ENCODE data around the gene FBXO38.
A peak's percentile ranks its signal among the peaks of the same experiment; 100 is the strongest.

The FBXO38 gene, protein sequence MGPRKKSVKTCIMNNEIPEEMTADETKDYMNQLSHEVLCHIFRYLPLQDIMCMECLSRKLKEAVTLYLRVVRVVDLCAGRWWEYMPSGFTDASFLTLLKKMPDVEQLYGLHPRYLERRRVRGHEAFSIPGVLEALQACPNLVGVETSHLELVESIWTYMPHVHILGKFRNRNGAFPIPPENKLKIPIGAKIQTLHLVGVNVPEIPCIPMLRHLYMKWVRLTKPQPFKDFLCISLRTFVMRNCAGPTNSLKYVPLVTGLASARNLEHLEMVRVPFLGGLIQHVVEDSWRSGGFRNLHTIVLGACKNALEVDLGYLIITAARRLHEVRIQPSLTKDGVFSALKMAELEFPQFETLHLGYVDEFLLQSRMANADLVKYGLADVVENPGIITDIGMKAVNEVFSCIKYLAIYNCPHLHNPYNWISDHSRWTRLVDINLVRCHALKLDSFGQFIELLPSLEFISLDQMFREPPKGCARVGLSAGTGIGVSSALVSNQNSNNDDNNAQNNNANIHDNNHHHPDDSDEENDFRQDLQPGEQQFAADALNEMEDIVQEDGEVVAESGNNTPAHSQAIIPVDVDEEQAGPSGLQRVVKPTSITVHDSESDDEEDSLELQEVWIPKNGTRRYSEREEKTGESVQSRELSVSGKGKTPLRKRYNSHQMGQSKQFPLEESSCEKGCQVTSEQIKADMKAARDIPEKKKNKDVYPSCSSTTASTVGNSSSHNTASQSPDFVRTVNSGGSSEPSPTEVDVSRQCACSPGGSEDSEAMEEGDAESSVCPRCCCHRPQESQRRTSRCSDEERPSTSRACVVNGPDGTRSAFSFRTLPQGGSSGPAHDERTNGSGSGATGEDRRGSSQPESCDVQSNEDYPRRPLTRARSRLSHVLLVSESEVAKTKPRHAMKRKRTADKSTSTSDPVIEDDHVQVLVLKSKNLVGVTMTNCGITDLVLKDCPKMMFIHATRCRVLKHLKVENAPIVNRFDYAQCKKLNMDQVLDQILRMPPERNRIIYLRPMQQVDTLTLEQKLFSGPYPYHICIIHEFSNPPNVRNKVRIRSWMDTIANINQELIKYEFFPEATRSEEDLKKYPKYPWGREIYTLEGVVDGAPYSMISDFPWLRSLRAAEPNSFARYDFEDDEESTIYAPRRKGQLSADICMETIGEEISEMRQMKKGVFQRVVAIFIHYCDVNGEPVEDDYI
- 63.9 to 115 (median 73.5) reads per million in 9 experiments for total RNA-seq

DNA sequence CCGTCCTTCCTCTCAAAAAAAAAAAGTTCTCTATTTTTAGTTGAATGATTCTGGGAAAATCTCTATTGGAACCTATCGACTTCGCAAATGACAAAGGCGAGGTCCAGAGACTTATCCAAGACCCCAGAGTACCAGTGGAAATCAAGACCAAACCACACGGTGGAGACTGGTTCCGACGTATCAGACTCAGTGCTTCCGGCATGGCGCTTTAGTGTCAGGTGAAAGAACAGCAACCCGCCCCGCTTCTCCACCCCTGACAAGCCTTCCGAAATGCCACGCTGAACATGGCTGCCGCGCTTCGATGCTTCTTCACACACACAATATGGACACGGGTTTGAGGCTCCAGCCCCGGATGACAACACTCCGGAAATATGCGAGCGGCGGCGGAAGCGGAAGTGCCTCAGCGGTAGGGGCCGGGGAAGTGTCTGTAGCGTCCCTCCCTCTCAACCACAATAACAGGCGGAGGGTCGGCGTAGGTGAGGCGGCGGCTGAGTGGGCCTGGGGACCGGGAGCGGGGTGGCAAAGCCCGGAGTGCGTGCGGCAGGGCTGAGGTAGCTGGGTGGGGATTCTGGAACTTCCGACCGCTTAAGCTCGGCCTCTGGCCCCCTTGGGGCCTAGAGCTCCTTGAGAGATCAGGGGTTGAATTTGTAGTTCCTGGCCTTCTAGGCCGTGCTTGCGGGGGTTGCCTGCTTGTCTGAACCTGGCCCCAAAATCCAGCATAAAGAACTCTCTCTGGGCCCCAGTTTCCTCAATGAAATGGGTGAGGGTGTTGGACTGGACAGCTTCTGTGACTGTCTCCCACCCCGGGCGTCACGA is at the start of gene FBXO38:
TSS of gene FBXO38 (plus strand) at position 395 of the 816 bp plus-strand sequence. CDS start 10,819 bp downstream, outside the sequence.
- H3K36me3 Mint-ChIP-seq (ENCODE audit: insufficient read depth) = peaks cover 18% of the 10 kb centered on the region
- H3K9me3 Mint-ChIP-seq = no peaks in the 10 kb centered on the region
- no peaks in the 10 kb centered on the region for H3K27me3 Mint-ChIP-seq

DNA sequence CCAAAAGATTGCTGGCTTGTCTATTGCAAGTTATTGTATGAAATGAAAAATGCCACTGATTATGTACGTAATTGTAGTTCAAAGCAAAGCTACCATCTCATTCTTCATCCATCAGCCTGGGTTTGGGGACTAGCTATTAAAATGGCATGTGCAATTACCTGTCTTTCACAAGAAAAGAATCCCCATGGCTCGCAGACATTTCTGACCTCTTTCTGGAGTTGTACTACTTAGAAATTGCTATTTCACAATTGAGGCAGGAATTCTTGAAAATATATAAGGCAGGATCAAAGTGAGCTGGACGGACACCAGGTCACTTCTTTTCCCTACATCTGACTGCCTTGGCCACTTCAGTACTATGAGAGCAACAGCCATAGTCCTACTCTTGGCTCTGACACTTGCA is 48.5 kb upstream of the FBXO38 start, which contains the start of gene SPINK9:
TSS of gene SPINK9 (plus strand) at position 301 of the 400 bp plus-strand sequence. CDS start at position 356, 55 bp downstream.
- Mint-ChIP-seq H3K36me3 (ENCODE audit: insufficient read depth) (no peaks in the 10 kb centered on the region), H3K9me3 (peaks cover 0 to 2% of the 10 kb centered on the region in 2 donors), H3K4me3 (no peak within 1 kb of the TSS), H3K4me1 (ENCODE audit: low read depth in 2 of 2) (no peaks in the 10 kb centered on the region), H3K27ac (no peak within 1 kb of the TSS), H3K27me3 (peaks cover 13 to 32% of the 10 kb centered on the region in 2 donors)
- no peak for DNase-seq
- no peak for ATAC-seq (replicated peaks)

More for the DNA sequence above, at the start of gene FBXO38:
- ATAC-seq (replicated peaks) (peak; percentile 92), DNase-seq (peak; percentile 95 to 98 (median 97))
- H3K27ac Mint-ChIP-seq = peak within 1 kb of the TSS; percentile 95 to 96
- H3K4me3 Mint-ChIP-seq = peak within 1 kb of the TSS; percentile 80 to 83
- H3K4me1 Mint-ChIP-seq (ENCODE audit: low read depth in 2 of 2) = peaks cover 31 to 44% of the 10 kb centered on the region in 2 donors

DNA sequence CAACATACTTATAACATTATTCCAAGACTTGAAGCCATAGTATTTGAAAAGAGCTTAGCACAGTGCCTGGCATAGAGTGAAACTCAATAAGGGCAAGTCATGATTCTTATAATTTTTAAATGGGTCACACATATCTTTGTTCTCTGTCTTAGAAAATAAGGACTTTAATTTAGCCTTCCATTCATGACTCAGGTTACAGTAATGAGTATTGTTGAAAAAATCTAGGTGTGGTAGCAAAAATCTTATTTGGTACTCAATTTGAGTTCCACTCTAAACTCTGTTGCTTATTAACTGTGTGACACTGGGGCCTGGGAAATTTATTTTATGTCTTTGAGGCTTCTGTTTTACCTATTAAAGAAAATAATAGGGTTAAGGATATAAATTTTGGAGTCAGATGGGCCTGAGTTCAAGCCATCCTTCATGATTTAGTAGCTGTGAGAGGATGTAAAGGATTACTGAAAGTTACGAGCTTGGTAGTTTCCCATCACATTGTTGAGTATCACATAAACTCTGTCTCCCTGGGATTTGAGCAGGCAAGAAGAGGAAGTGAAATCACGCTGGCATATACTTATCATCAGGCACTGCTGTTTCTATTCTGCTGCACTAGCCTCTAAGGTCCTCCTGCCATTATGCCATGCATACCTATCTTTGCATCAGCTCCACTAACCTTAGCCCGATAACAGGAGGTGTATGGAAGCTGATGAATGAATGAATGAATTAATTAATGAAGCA is 46.9 kb upstream of the FBXO38 start:
- Mint-ChIP-seq H3K9me3 (no peaks in the 10 kb centered on the region), H3K4me1 (ENCODE audit: low read depth in 2 of 2) (no peaks in the 10 kb centered on the region), H3K36me3 (ENCODE audit: insufficient read depth) (no peaks in the 10 kb centered on the region), H3K27me3 (peaks cover 4 to 18% of the 10 kb centered on the region in 2 donors), H3K27ac (no peak overlapping the region), H3K4me3 (no peak overlapping the region)
- DNase-seq = no peak
- no peak for ATAC-seq (replicated peaks)

DNA sequence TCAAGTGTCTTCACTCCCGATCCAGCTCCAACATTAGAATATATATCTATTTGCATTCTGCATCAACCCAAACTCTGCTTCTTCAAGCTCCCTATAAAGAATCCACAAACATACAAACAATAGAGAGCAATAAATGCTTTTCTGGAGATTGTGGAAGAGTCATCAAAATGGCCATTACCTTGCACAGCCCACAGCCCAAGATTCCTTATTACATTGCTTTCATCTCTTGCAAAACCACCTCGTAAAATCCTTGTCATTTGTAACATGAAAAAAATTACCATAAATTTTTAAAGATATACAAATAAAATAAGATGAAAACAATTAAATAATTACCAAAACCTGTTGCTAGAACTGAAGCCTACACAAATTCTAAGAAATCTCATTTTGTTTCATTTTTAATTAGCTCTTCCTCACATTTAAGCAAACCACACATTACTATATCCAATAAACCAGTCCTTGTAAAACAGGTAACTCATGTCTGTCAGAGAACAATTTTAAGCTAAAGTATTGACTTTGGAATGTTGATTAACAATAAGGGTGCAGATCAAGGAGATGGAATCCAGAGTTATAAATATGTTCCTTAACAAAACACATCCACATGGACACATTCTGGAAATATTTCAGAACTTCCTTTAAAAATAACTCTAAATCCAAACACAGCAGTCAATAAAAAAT is 41.2 kb upstream of the FBXO38 start:
- H3K4me3 Mint-ChIP-seq = no peak overlapping the region
- peaks cover 0 to 9% of the 10 kb centered on the region in 2 donors for H3K27me3 Mint-ChIP-seq
- H3K9me3 Mint-ChIP-seq = no peaks in the 10 kb centered on the region
- ATAC-seq (replicated peaks) (no peak), DNase-seq (no peak)
- H3K27ac Mint-ChIP-seq = no peak overlapping the region
- no peaks in the 10 kb centered on the region for H3K4me1 Mint-ChIP-seq (ENCODE audit: low read depth in 2 of 2)
- no peaks in the 10 kb centered on the region for H3K36me3 Mint-ChIP-seq (ENCODE audit: insufficient read depth)

DNA sequence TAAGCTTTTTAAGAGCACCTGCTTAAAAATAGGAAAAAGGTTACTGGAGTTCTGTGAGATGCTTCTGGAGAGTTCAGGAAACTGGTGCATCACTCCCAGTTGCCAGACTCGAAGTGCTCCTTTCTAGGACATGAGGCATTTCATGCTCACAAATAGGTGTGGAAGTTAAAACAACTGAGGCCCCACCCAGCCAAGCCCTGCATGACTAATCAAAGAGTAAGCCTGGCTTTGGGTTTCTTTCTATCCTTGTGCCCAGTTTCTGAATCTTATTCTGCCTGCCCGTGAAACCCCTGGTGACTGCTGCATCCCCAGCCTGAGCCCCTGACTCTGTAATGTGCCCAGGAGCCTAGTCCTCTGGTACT is 40.7 kb upstream of the FBXO38 start:
- Mint-ChIP-seq H3K27ac (no peak overlapping the region), H3K4me1 (ENCODE audit: low read depth in 2 of 2) (no peaks in the 10 kb centered on the region), H3K36me3 (ENCODE audit: insufficient read depth) (no peaks in the 10 kb centered on the region), H3K9me3 (no peaks in the 10 kb centered on the region), H3K4me3 (no peak overlapping the region), H3K27me3 (peaks cover 0 to 13% of the 10 kb centered on the region in 2 donors)
- DNase-seq (no peak), ATAC-seq (replicated peaks) (no peak)

DNA sequence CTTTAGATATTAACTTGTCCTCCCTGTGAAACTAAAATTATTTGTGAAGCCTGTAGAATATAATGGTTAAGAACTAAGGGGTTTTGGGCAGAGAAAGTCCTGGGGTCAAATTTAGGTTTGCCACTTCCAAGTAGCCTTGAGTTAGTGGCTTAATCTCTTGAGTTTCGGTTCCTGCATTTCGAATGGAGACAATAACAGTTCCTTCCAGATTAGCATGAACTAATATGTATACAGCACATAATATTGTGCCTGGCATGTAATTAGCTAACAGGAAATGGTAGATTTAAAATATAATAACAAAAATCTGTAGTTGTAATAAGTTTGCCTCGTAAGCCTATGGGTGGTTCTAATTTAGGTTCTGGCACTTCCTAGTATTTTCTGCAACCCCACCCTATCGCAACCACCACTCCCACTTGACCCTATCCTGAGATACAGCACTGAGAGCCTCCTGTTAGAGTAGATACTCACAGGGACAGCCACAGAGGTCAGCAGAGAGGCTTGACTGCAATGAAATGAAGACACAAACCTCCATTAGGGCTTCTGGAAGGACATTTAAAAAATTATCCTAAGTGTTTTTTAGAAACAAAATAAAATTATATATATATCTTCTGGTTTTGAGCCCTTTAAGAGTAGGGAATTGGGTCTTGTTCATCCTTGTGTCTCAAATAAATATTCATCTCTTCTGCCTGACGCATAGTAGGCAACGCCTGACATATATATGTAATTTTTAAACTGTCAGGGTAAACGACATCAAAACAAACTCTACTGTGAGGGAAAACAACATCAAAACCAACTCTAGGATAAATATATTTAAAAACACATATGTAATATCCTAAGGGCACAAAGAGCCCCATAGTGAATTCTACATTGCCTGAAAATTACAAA is 39.9 kb upstream of the FBXO38 start:
- Mint-ChIP-seq H3K27me3 (peaks cover 0 to 17% of the 10 kb centered on the region in 2 donors), H3K4me1 (ENCODE audit: low read depth in 2 of 2) (no peaks in the 10 kb centered on the region), H3K4me3 (no peak overlapping the region), H3K27ac (no peak overlapping the region), H3K36me3 (ENCODE audit: insufficient read depth) (no peaks in the 10 kb centered on the region), H3K9me3 (no peaks in the 10 kb centered on the region)
- ATAC-seq (replicated peaks) = no peak
- no peak for DNase-seq

DNA sequence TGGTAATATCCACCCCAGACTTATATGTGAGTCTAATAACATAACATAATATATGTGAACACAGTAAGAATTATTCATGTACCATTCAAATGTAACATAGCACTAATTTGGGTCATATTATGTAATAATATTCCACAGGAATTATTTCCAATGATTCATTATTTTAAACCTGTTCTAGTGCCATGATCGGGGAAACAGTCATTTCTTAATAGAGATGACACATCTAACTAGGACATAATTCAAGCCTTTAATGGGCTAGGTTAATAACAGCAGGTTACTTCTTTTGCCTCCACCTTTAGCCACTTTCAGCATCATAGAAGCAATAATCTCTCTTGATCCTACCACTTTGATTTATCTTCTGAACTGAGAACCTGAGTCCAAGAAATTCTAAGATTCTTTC is 36.1 kb upstream of the FBXO38 start:
- Mint-ChIP-seq H3K9me3 (no peaks in the 10 kb centered on the region), H3K36me3 (ENCODE audit: insufficient read depth) (no peaks in the 10 kb centered on the region), H3K4me1 (ENCODE audit: low read depth in 2 of 2) (no peaks in the 10 kb centered on the region), H3K27ac (no peak overlapping the region), H3K4me3 (no peak overlapping the region), H3K27me3 (peaks cover 0 to 17% of the 10 kb centered on the region in 2 donors)
- ATAC-seq (replicated peaks) (no peak), DNase-seq (no peak)

DNA sequence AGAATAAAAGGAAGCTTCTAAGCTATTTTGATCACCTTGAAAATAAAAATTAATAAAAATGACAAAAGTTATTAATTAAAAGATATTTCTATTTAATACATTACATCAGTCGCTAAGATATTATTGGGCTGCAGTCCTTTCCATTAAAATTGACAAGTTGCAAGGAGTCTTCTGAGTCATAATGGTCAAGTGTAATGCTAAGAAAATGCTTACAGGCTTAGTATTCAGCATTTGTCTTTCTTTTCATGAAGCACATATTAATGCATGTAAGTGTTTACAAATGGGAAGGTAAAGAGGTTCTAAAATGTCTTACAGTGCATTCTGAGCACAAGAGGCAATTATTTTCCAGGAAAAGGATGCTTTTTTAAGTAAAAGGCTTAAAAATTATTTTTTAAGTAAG is 31.1 kb upstream of the FBXO38 start:
- Mint-ChIP-seq H3K9me3 (no peaks in the 10 kb centered on the region), H3K4me3 (no peak overlapping the region), H3K27ac (no peak overlapping the region), H3K27me3 (peaks cover 0 to 8% of the 10 kb centered on the region in 2 donors), H3K36me3 (ENCODE audit: insufficient read depth) (no peaks in the 10 kb centered on the region), H3K4me1 (ENCODE audit: low read depth in 2 of 2) (no peaks in the 10 kb centered on the region)
- ATAC-seq (replicated peaks) (no peak), DNase-seq (no peak)

DNA sequence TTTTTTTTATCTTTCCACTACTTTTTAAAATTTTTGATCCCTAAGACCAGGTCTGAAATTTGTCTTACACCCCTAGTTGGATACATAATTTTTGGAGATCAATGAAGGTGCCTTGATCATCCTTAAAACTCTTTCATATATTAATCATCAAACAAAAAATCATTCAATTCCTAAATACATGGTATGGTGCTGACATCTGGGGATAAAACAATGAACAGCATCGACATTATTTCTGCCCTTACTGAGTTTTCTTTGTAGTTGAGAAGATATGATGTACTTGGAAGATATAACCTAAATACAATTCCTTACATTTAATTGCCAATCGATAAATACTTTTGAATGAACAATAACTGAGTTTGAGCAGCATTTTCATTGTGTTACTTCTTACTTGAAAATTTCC is 30.1 kb upstream of the FBXO38 start:
- no peaks in the 10 kb centered on the region for H3K36me3 Mint-ChIP-seq (ENCODE audit: insufficient read depth)
- H3K27me3 Mint-ChIP-seq = no peaks in the 10 kb centered on the region
- DNase-seq (no peak), ATAC-seq (replicated peaks) (no peak)
- H3K27ac Mint-ChIP-seq = no peak overlapping the region
- no peak overlapping the region for H3K4me3 Mint-ChIP-seq
- no peaks in the 10 kb centered on the region for H3K4me1 Mint-ChIP-seq (ENCODE audit: low read depth in 2 of 2)
- no peaks in the 10 kb centered on the region for H3K9me3 Mint-ChIP-seq

DNA sequence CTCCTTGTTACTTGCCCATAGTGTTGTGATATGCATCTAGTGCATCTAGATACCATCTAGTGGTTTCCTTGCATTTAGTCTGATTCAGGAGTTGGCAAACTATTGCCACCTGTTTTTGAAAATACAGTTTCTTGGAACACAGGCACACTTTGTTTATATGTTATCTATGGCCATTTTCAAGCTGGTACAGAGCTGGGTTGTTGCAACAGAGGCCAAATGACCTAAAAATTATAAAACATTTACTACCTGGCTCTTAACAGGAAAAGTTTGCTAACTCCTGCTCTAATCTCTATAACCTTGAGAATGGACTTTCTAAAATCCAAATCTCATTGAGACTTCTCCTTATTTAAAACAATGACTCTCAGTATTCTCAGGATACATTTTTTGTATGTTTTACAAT is 19.4 kb upstream of the FBXO38 start:
- no peak for DNase-seq
- Mint-ChIP-seq H3K27ac (no peak overlapping the region), H3K36me3 (ENCODE audit: insufficient read depth) (no peaks in the 10 kb centered on the region), H3K4me3 (no peak overlapping the region), H3K9me3 (no peaks in the 10 kb centered on the region), H3K27me3 (peaks cover 12 to 16% of the 10 kb centered on the region in 2 donors), H3K4me1 (ENCODE audit: low read depth in 2 of 2) (no peaks in the 10 kb centered on the region)
- no peak for ATAC-seq (replicated peaks)

DNA sequence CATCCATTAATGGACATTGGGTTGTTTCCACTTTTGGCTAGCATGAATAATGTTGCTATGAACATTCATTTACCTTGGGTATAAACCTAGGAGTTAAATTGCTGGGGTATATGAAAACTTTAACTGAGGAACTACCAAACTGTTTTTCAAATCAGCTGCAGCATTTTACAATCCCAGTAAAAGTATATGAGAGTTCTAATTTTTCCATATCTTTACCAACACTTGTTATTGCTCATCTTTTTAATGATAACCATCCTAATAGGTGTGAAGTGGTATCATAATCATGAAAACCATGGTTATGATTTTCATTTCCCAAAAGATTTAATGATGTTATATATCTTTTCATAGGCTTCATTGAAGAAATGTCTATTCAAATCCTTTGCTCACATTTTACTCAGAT is 15.5 kb upstream of the FBXO38 start:
- peaks cover 12 to 16% of the 10 kb centered on the region in 2 donors for H3K27me3 Mint-ChIP-seq
- H3K9me3 Mint-ChIP-seq = no peaks in the 10 kb centered on the region
- H3K36me3 Mint-ChIP-seq (ENCODE audit: insufficient read depth) = no peaks in the 10 kb centered on the region
- no peak overlapping the region for H3K4me3 Mint-ChIP-seq
- DNase-seq (no peak), ATAC-seq (replicated peaks) (no peak)
- H3K4me1 Mint-ChIP-seq (ENCODE audit: low read depth in 2 of 2) = no peaks in the 10 kb centered on the region
- H3K27ac Mint-ChIP-seq = no peak overlapping the region
